H1 (cell line): ENCODE results near the gene CBFA2T2. TPM values are rescaled to one million over a fixed set of nuclear protein-coding genes. Genes with fewer than 3 reads are reported as not detected.

Experiments used
- CTCF ChIA-PET: fragments of 300-600 bp; sonication (Branson Sonifier 250); formaldehyde crosslinking; loops from one replicate; lab custom pipeline; 2021; ENCODE audit not compliant: partially characterized antibody; lab: Charles Lee
- POLR2A ChIA-PET: fragments of 300-600 bp; sonication (Branson Sonifier 250); formaldehyde crosslinking; loops from one replicate; lab custom pipeline; 2021; ENCODE audit warnings: inconsistent platforms; ENCODE audit not compliant: partially characterized antibody; lab: Charles Lee
- DNase-seq, 2 experiments: peaks; one replicate each; pipeline versions ENCODE4 v3.0.0 to v3.0.0-alpha.2; 2010 to 2022; ENCODE audit warnings: low spot score in 2 of 2, low read depth in 1 of 2, mixed read lengths in 1 of 2
- FAIRE-seq: peaks from 2 replicates; lab custom pipeline; 2011; peaks lifted over from hg19 to GRCh38; lab: Jason Lieb, UNC
- H2AFZ ChIP-seq: 2 replicates; pipeline ENCODE4 v1.8.1; 2012; ENCODE audit warnings: low read length, inconsistent platforms
- H2AK5ac ChIP-seq: 2 replicates; pipeline ENCODE4 v1.6.1; 2013; ENCODE audit warnings: low read depth, low read length
- H2BK120ac ChIP-seq: replicated peaks from 2 replicates; pipeline ENCODE3; 2013; ENCODE audit warnings: low read depth, low read length, inconsistent platforms
- H2BK12ac ChIP-seq: 2 replicates; pipeline ENCODE4 v1.6.1; 2013; ENCODE audit warnings: low read depth, low read length
- H2BK15ac ChIP-seq: 2 replicates; pipeline ENCODE4 v1.6.1; 2013; ENCODE audit warnings: low read length
- H2BK20ac ChIP-seq: 2 replicates; pipeline ENCODE4 v1.6.1; 2013; ENCODE audit warnings: low read length
- H2BK5ac ChIP-seq: 2 replicates; pipeline ENCODE4 v1.6.1; 2013; ENCODE audit warnings: low read depth, low read length
- H3K14ac ChIP-seq: 2 replicates; pipeline ENCODE4 v1.6.1; 2013; ENCODE audit warnings: inconsistent platforms; ENCODE audit not compliant: insufficient read length
- H3K18ac ChIP-seq: 2 replicates; pipeline ENCODE4 v1.6.1; 2013; ENCODE audit warnings: low read length; ENCODE audit errors: extremely low read depth
- H3K23ac ChIP-seq: 2 replicates; pipeline ENCODE4 v1.6.1; 2013; ENCODE audit warnings: inconsistent platforms; ENCODE audit not compliant: insufficient read length
- H3K23me2 ChIP-seq: 2 replicates; pipeline ENCODE4 v1.6.1; 2013; ENCODE audit warnings: low read depth, low read length
- H3K27ac ChIP-seq: 2 replicates; pipeline ENCODE4 v1.6.1; 2011; ENCODE audit warnings: low read depth, low read length, inconsistent platforms
- H3K27me3 ChIP-seq, 4 experiments: replicated peaks in 1 of 4; 1 replicate in 1 of 4; 2 replicates in 3 of 4; pipeline versions ENCODE4 v1.6.1 to v1.8.1; 2011 to 2013; ENCODE audit warnings: low read length in 3 of 4, mild to moderate bottlenecking in 3 of 4, inconsistent platforms in 2 of 4, mixed read lengths in 2 of 4, moderate library complexity in 1 of 4; ENCODE audit not compliant: control insufficient read depth in 3 of 4, insufficient read depth in 3 of 4; ENCODE audit errors: extremely low read depth in 1 of 4
- H3K36me3 ChIP-seq, 4 experiments: 2 replicates each; pipeline versions ENCODE4 v1.6.1 to v1.8.1; 2011 to 2013; ENCODE audit warnings: mild to moderate bottlenecking in 4 of 4, low read length in 3 of 4, moderate library complexity in 2 of 4, control low read depth in 1 of 4, inconsistent platforms in 1 of 4; ENCODE audit not compliant: insufficient read depth in 4 of 4, control insufficient read depth in 2 of 4
- H3K4ac ChIP-seq: replicated peaks from 2 replicates; pipeline ENCODE3; 2013; ENCODE audit warnings: low read length, low read depth, mixed read lengths, inconsistent platforms; ENCODE audit not compliant: insufficient read length
- H3K4me1 ChIP-seq, 4 experiments: replicated peaks in 1 of 4; 1 replicate in 1 of 4; 2 replicates in 3 of 4; pipeline versions ENCODE4 v1.6.1 to v1.8.1; 2011 to 2013; ENCODE audit warnings: low read length in 3 of 4, inconsistent platforms in 2 of 4, mixed read lengths in 1 of 4; ENCODE audit not compliant: insufficient read depth in 4 of 4, control insufficient read depth in 3 of 4
- H3K4me2 ChIP-seq, 2 experiments: 2 replicates each; pipeline versions ENCODE4 v1.6.1 to v1.8.1; 2011 to 2013; ENCODE audit warnings: low read depth in 2 of 2, low read length in 2 of 2, control low read depth in 1 of 2, inconsistent platforms in 1 of 2, mild to moderate bottlenecking in 1 of 2; ENCODE audit not compliant: insufficient read depth in 1 of 2
- H3K4me3 ChIP-seq, 4 experiments: fragments of 200-600, 300-600 bp in 1 of 4; sonication (generic), shearing (Covaris generic), sonication (Bioruptor Twin) in 1 of 4; 2 replicates each; pipeline versions ENCODE4 v1.5.1 to v1.8.1; 2011 to 2016; ENCODE audit warnings: low read length in 4 of 4, low read depth in 3 of 4, control low read depth in 2 of 4, inconsistent platforms in 2 of 4, mild to moderate bottlenecking in 2 of 4, mixed read lengths in 1 of 4, moderate library complexity in 1 of 4; ENCODE audit not compliant: insufficient read depth in 2 of 4; ENCODE audit errors: extremely low read depth in 1 of 4
- H3K56ac ChIP-seq: replicated peaks from 2 replicates; pipeline ENCODE3; 2013; ENCODE audit warnings: low read depth, mild to moderate bottlenecking, mixed read lengths, low read length, inconsistent platforms; ENCODE audit not compliant: insufficient read length
- H3K79me1 ChIP-seq: 2 replicates; pipeline ENCODE4 v1.6.1; 2013; ENCODE audit warnings: low read depth, low read length, control low read depth
- H3K79me2 ChIP-seq, 2 experiments: 2 replicates each; pipeline versions ENCODE4 v1.6.1 to v1.8.1; 2012 to 2013; ENCODE audit warnings: low read length in 2 of 2, mild to moderate bottlenecking in 2 of 2, inconsistent platforms in 1 of 2; ENCODE audit not compliant: insufficient read depth in 2 of 2, control insufficient read depth in 1 of 2
- H3K9ac ChIP-seq, 4 experiments: replicated peaks in 1 of 4; 1 replicate in 1 of 4; 2 replicates in 3 of 4; pipeline versions ENCODE4 v1.6.1 to v1.8.1; 2011 to 2013; ENCODE audit warnings: low read depth in 3 of 4, low read length in 3 of 4, control low read depth in 2 of 4, mild to moderate bottlenecking in 2 of 4, moderate library complexity in 2 of 4, inconsistent platforms in 1 of 4; ENCODE audit errors: extremely low read depth in 1 of 4
- H3K9me3 ChIP-seq, 2 experiments: 2 replicates each; pipeline versions ENCODE4 v1.6.1 to v1.8.1; 2012 to 2013; ENCODE audit warnings: mild to moderate bottlenecking in 2 of 2, moderate library complexity in 2 of 2, control low read depth in 1 of 2, inconsistent platforms in 1 of 2, low read depth in 1 of 2, low read length in 1 of 2, mixed read lengths in 1 of 2; ENCODE audit not compliant: insufficient read depth in 2 of 2
- H4K20me1 ChIP-seq, 2 experiments: replicated peaks in 1 of 2; 2 replicates each; pipeline versions ENCODE3 to v1.8.1; 2011 to 2013; ENCODE audit warnings: inconsistent platforms in 2 of 2, low read length in 2 of 2, mild to moderate bottlenecking in 1 of 2; ENCODE audit not compliant: insufficient read depth in 2 of 2, control insufficient read depth in 1 of 2
- H4K5ac ChIP-seq: 2 replicates; pipeline ENCODE4 v1.6.1; 2013; ENCODE audit warnings: low read length, low read depth, mixed read lengths, inconsistent platforms; ENCODE audit not compliant: insufficient read length
- H4K8ac ChIP-seq: 2 replicates; pipeline ENCODE4 v1.8.0; 2013; ENCODE audit warnings: mild to moderate bottlenecking, moderate library complexity, low read length, inconsistent platforms; ENCODE audit not compliant: insufficient read depth; ENCODE audit errors: extremely low read depth
- H4K91ac ChIP-seq: replicated peaks from 2 replicates; pipeline ENCODE3; 2013; ENCODE audit warnings: low read length, mixed read lengths, inconsistent platforms; ENCODE audit not compliant: insufficient read length
- ATF3 ChIP-seq: IDR thresholded peaks from 2 replicates; pipeline ENCODE4 v1.6.1; 2011; ENCODE audit warnings: low read depth, mild to moderate bottlenecking, low read length; ENCODE audit not compliant: insufficient read depth
- CTBP2 ChIP-seq: IDR thresholded peaks from 2 replicates; pipeline ENCODE4 v1.7.0; 2011; ENCODE audit warnings: borderline replicate concordance, mild to moderate bottlenecking, moderate library complexity, mixed read lengths, low read length; ENCODE audit not compliant: insufficient read depth, insufficient read length
- JUND ChIP-seq: IDR thresholded peaks from 2 replicates; pipeline ENCODE4 v1.6.1; 2011; ENCODE audit warnings: mild to moderate bottlenecking, improper control_type of control experiment, low read length
- KDM4A ChIP-seq: IDR thresholded peaks from one replicate; pipeline ENCODE4 v1.7.1; 2012; ENCODE audit warnings: low read depth, mild to moderate bottlenecking, moderate library complexity, low read length, inconsistent platforms; ENCODE audit not compliant: severe bottlenecking
- MAFK ChIP-seq: IDR thresholded peaks from 2 replicates; pipeline ENCODE4 v1.6.1; 2012; ENCODE audit warnings: low read depth, mild to moderate bottlenecking, improper control_type of control experiment, low read length
- POLR2A ChIP-seq, 2 experiments: IDR thresholded peaks; 1 replicate in 1 of 2; 2 replicates in 1 of 2; pipeline ENCODE4 v1.6.1; 2011; ENCODE audit warnings: low read depth in 2 of 2, low read length in 2 of 2, mild to moderate bottlenecking in 2 of 2; ENCODE audit errors: control extremely low read depth in 1 of 2
- POLR2AphosphoS5 ChIP-seq: IDR thresholded peaks from 2 replicates; pipeline ENCODE4 v1.6.1; 2011; ENCODE audit warnings: low read depth, low read length
- USF2 ChIP-seq: IDR thresholded peaks from 2 replicates; pipeline ENCODE4 v1.6.1; 2011; ENCODE audit warnings: low read length, improper control_type of control experiment
- WGBS, 2 experiments: shearing (Covaris generic) in 1 of 2; methylation state at CpG; one replicate each; pipeline versions ENCODE4 v1.1.6 to v1.1.7; 2013 to 2015; ENCODE audit warnings: low lambda C conversion rate in 2 of 2, mixed read lengths in 2 of 2, inconsistent platforms in 1 of 2, low coverage in 1 of 2, missing lambda C conversion rate in 1 of 2; ENCODE audit not compliant: insufficient replicate concordance in 2 of 2, insufficient coverage in 1 of 2, insufficient read length in 1 of 2; ENCODE audit errors: extremely low coverage in 1 of 2, missing lambda C conversion rate in 1 of 2; 5-methylcytosine and 5-hydroxymethylcytosine counted together
- polyA plus RNA-seq, 7 experiments: library from polyadenylated mRNA; depleted of rRNA in 3 of 7; stranded (reverse) in 5 of 7; unstranded in 2 of 7; fragments of >200 nt in 5 of 7; fragments of 200-250 nt in 2 of 7; gene quantifications; 1 replicate in 5 of 7; 2 replicates in 1 of 7; 4 replicates in 1 of 7; pipeline versions ENCODE4 v1.2.1 to v1.2.3, GENCODE V29; 2011 to 2013; ENCODE audit warnings: missing spikeins in 2 of 7, mixed read lengths in 2 of 7
- total RNA-seq: library from RNA; stranded (reverse); fragmentation: NEBNext Ultra II Directional; extraction: Animal tissue kit (Norgen Biotek cat#: 25700); gene quantifications from 2 replicates; pipeline ENCODE4 v1.2.1, GENCODE V29; 2021

Gene CBFA2T2
- total and polyA plus RNA-seq, 2 of the 8 experiments (the other 6 are each of a cell fraction or from before 2014, with no cell fraction given): 11.6 to 12.9 TPM

GRCh38 chr20:33552519-33552918 lies 62.6 kb downstream of the CBFA2T2 start:
- Histone ChIP-seq H2BK120ac (no peak overlapping the region), H2AK5ac (no peak overlapping the region), H4K8ac (no peak overlapping the region), H3K23me2 (no peaks in the 10 kb centered on the region), H2BK20ac (no peak overlapping the region), H3K4me2 (no peak overlapping the region), H3K23ac (no peak overlapping the region), H3K79me1 (no peaks in the 10 kb centered on the region; the same call in 1 of the 2 replicates), H3K18ac (no peak overlapping the region), H4K91ac (no peak overlapping the region), H3K4me3 (no peak overlapping the region), H2BK5ac (no peak overlapping the region), H3K4ac (no peak overlapping the region), H4K5ac (no peak overlapping the region), H3K4me1 (no peaks in the 10 kb centered on the region; a peak in 1 of 7 replicates), H3K14ac (no peak overlapping the region), H3K9ac (no peak overlapping the region), H3K27ac (no peak overlapping the region), H2AFZ (no peak overlapping the region), H4K20me1 (no peaks in the 10 kb centered on the region), H3K36me3 (no peaks in the 10 kb centered on the region), H2BK12ac (no peak overlapping the region), H3K9me3 (no peaks in the 10 kb centered on the region), H3K79me2 (no peaks in the 10 kb centered on the region; a peak in 1 of 4 replicates), H2BK15ac (no peak overlapping the region), H3K56ac (no peak overlapping the region), H3K27me3 (no peaks in the 10 kb centered on the region)
- FAIRE-seq (no peak), DNase-seq (no peak)
- WGBS, 2 experiments: 77% methylated on average over 3 of the region's 3 CpGs; no CpG with 5 or more reads in 1 of the 2 experiments
- TF ChIP-seq POLR2A (IDR thresholded peaks at IDR 0.05; ENCODE audit: control extremely low read depth in 1 of 2, low read depth in 2 of 2, low read length in 2 of 2) (no peak), CTBP2 (no peak), JUND (no peak), USF2 (no peak), KDM4A (no peak), ATF3 (no peak), POLR2AphosphoS5 (no peak), MAFK (no peak)
- ChIA-PET POLR2A (interaction anchor here (1.6 kb wide), 2 partner anchors 9 to 17 kb away, joined by 3 read pairs; no protein-coding TSS in a partner anchor), CTCF (interaction anchor here (1.0 to 1.2 kb wide), 3 partner anchors 9 to 95 kb away, joined by 3 read pairs; no protein-coding TSS in a partner anchor)
